Hepatocyte (in vitro differentiated cells): ENCODE results near the gene ALOX12.

Source experiments
- EZH2 ChIP-seq: fragments of 200-600 bp; sonication (generic); IDR thresholded peaks from 2 replicates; pipeline ENCODE4 v1.6.1; 2016; ENCODE audit warnings: antibody characterized with exemption, mild to moderate bottlenecking, borderline replicate concordance
- TF ChIP-seq, protein P1 (sequence below): fragments of 200-600 bp; sonication (generic); IDR thresholded peaks from 2 replicates; pipeline ENCODE4 v1.5.1; 2016; ENCODE audit warnings: antibody characterized with exemption, mild to moderate bottlenecking; ENCODE audit not compliant: poor library complexity

GRCh38 chr17:7011415-7011814 is 15.6 kb downstream of the ALOX12 start:
- TF ChIP-seq, protein P1, sequence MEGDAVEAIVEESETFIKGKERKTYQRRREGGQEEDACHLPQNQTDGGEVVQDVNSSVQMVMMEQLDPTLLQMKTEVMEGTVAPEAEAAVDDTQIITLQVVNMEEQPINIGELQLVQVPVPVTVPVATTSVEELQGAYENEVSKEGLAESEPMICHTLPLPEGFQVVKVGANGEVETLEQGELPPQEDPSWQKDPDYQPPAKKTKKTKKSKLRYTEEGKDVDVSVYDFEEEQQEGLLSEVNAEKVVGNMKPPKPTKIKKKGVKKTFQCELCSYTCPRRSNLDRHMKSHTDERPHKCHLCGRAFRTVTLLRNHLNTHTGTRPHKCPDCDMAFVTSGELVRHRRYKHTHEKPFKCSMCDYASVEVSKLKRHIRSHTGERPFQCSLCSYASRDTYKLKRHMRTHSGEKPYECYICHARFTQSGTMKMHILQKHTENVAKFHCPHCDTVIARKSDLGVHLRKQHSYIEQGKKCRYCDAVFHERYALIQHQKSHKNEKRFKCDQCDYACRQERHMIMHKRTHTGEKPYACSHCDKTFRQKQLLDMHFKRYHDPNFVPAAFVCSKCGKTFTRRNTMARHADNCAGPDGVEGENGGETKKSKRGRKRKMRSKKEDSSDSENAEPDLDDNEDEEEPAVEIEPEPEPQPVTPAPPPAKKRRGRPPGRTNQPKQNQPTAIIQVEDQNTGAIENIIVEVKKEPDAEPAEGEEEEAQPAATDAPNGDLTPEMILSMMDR, result no peak
- no peak for TF ChIP-seq EZH2
